Heart left ventricle (tissue), 16 donors: ENCODE data around the gene HDAC4. TPM values are rescaled to one million over a fixed set of nuclear protein-coding genes. Genes with fewer than 3 reads are reported as not detected.

Experiments
- ATAC-seq, 4 donors: fragments of 200-7000 bp; cut with Tn5 transposase; one replicate each; pipeline ENCODE4 v1.9.1; 2020 to 2022; ENCODE audit warnings: moderate library complexity in 4 of 4, mild to moderate bottlenecking in 3 of 4, moderate number of reproducible peaks in 1 of 4
- DNase-seq, 5 donors: peaks; one replicate each; pipeline ENCODE4 v3.0.0-alpha.2; 2020
- H3K27ac ChIP-seq, 12 donors: fragments of 200-600 bp; sonication (generic) in 4 of 12; one replicate each; pipeline versions ENCODE4 v1.5.0 to v1.8.0; 2016 to 2022; ENCODE audit warnings: mild to moderate bottlenecking in 2 of 12
- H3K27me3 ChIP-seq, 9 donors: fragments of 200-600 bp; sonication (generic) in 2 of 9; one replicate each; pipeline versions ENCODE4 v1.5.1 to v1.8.0; 2016 to 2022; ENCODE audit warnings: mild to moderate bottlenecking in 3 of 9
- H3K36me3 ChIP-seq, 9 donors: fragments of 200-600 bp; sonication (generic) in 2 of 9; one replicate each; pipeline versions ENCODE4 v1.5.0 to v1.8.0; 2018 to 2022; ENCODE audit warnings: mild to moderate bottlenecking in 2 of 9
- H3K4me1 ChIP-seq, 12 donors: fragments of 200-600 bp; sonication (generic) in 4 of 12; one replicate each; pipeline versions ENCODE4 v1.5.0 to v1.8.0; 2016 to 2022; ENCODE audit warnings: mild to moderate bottlenecking in 3 of 12
- H3K4me3 ChIP-seq, 12 donors: fragments of 200-600 bp; sonication (generic) in 4 of 12; one replicate each; pipeline versions ENCODE4 v1.5.0 to v1.8.0; 2017 to 2022; ENCODE audit warnings: mild to moderate bottlenecking in 9 of 12, moderate library complexity in 4 of 12
- H3K9me3 ChIP-seq, 12 donors: fragments of 200-600 bp; sonication (generic) in 4 of 12; one replicate each; pipeline versions ENCODE4 v1.5.0 to v1.8.0; 2016 to 2022; ENCODE audit warnings: mild to moderate bottlenecking in 1 of 12
- CTCF ChIP-seq, 12 donors: fragments of 200-600 bp; sonication (generic) in 4 of 12; IDR thresholded peaks; one replicate each; pipeline versions ENCODE4 v1.5.0 to v1.8.0; 2018 to 2022; ENCODE audit warnings: antibody characterized with exemption in 12 of 12, mild to moderate bottlenecking in 5 of 12
- POLR2A ChIP-seq, 2 donors: fragments of 450-650 bp; IDR thresholded peaks; one replicate each; pipeline ENCODE4 v1.6.1; 2017; ENCODE audit warnings: antibody characterized with exemption in 2 of 2, mild to moderate bottlenecking in 2 of 2, moderate library complexity in 2 of 2
- WGBS, 4 donors: extraction: QIAGEN DNeasy Blood & Tissue Kit in 2 of 4; methylation state at CpG; one replicate each; pipeline versions ENCODE4 v1.1.5 to v1.1.7; 2013 to 2018; 5-methylcytosine and 5-hydroxymethylcytosine counted together
- intact Hi-C, 10 donors: fragments of 100-400 bp; cut with DNase I; formaldehyde crosslinking; loops; one replicate each; pipeline versions ENCODE4 v1.11.1 to v1.14.2; 2022
- polyA plus RNA-seq, 2 donors: library from polyadenylated mRNA; stranded (reverse); fragments of 200-250 nt; gene quantifications; one replicate each; pipeline ENCODE4 v1.2.3, GENCODE V29; 2013
- total RNA-seq, 9 donors: library from RNA; depleted of rRNA in 2 of 9; stranded (reverse); fragments of >200 nt in 2 of 9; fragmentation: NEBNext Ultra II Directional in 3 of 9; extraction: Animal tissue kit (Norgen Biotek cat#: 25700) in 3 of 9; gene quantifications; one replicate each; pipeline versions ENCODE4 v1.1.0 to v1.2.4, GENCODE V29; 2016 to 2023
- donor health status: ischemic (EF 13 %, LVEDD 7.1; RV severe dilation, severe dysfunction).
- donor health status: healthy with polysubstance abuse.
- donor health status: DM: no; HTN: yes; CAD: no.
- donor health status: DM: no; HTN: no; CAD: no.
- donor health status: ischemic (EF 25% LVEDD 6.9; RV normal size, moderate dysfunction).
- donor health status: ischemic (EF 25% LVEDD 5.7; RV mildly dilated, moderate dysfunction).
- donor health status: healthy.
- donor health status: DM: yes; HTN: yes; CAD: no.
- donor health status: ischemic (EF 35%, LVEDD 5.7; RV mildly dilated, moderate dysfunction).
- donor health status: nonischemic (EF 11% LVEDD 7.7; RV severe dilation, severe dysfunction).
- donor health status: DM: yes; HTN: yes; CAD: no.
- donor health status: PGD.
- donor health status: ischemic (EF 29% LVEDD 5.4; RV normal size, mild dysfunction).
- donor health status: nonischemic (EF 23%, LVEDD 6.1; RV moderate dilation, normal function).

Gene HDAC4
- total and polyA plus RNA-seq, 11 donors = 13.9 to 37.6 (median 27.5) TPM

- DNase-seq = peak in 1 of 5 donors; percentile 56
- no peaks in the 10 kb centered on the region for H3K27me3 ChIP-seq
- peaks cover 0 to 27% (median 15%) of the 10 kb centered on the region in 9 donors for H3K36me3 ChIP-seq
- TF ChIP-seq POLR2A (IDR thresholded peaks at IDR 0.05) (no peak), CTCF (IDR thresholded peaks at IDR 0.05) (no peak)
- no peak for ATAC-seq
- no peak overlapping the region for H3K4me3 ChIP-seq
- H3K27ac ChIP-seq = peak overlapping the region in 1 of 12 donors; percentile 18
- intact Hi-C loops = no loop called here
- 92 to 97% (median 95%) methylated on average over 9 of the region's 9 CpGs for WGBS, 4 donors
- H3K9me3 ChIP-seq = no peaks in the 10 kb centered on the region
- H3K4me1 ChIP-seq = peaks cover 0 to 26% (median 20%) of the 10 kb centered on the region in 12 donors
Measured at GRCh38 chr2:239115616-239116015, 285.2 kb downstream of the HDAC4 start.

GRCh38 chr2:239114616-239115265 is 286.1 kb downstream of the HDAC4 start:
- intact Hi-C loops = no loop called here
- H3K27me3 ChIP-seq = no peaks in the 10 kb centered on the region
- DNase-seq (peak in 1 of 5 donors; percentile 37), ATAC-seq (peak in 1 of 4 donors; percentile 58)
- TF ChIP-seq CTCF (IDR thresholded peaks at IDR 0.05) (peak in 1 of 12 donors; percentile 6), POLR2A (IDR thresholded peaks at IDR 0.05) (no peak)
- 84 to 92% (median 89%) methylated on average over 21 to 25 of the region's 25 CpGs for WGBS, 4 donors
- H3K27ac ChIP-seq = peak overlapping the region in 7 of 12 donors; percentile 28 to 78 (median 42)
- H3K9me3 ChIP-seq = no peaks in the 10 kb centered on the region
- peaks cover 0 to 26% (median 20%) of the 10 kb centered on the region in 12 donors for H3K4me1 ChIP-seq
- H3K4me3 ChIP-seq = no peak overlapping the region
- peaks cover 0 to 36% (median 24%) of the 10 kb centered on the region in 9 donors for H3K36me3 ChIP-seq

GRCh38 chr2:239114119-239114581 is 286.7 kb downstream of the HDAC4 start:
- H3K4me3 ChIP-seq = no peak overlapping the region
- WGBS, 4 donors = 38 to 59% (median 46%) methylated on average over 8 to 9 of the region's 9 CpGs
- ATAC-seq (peak in 2 of 4 donors; percentile 27 to 33), DNase-seq (peak in 1 of 5 donors; percentile 58)
- H3K27me3 ChIP-seq = no peaks in the 10 kb centered on the region
- H3K36me3 ChIP-seq = peaks cover 0 to 41% (median 30%) of the 10 kb centered on the region in 9 donors
- TF ChIP-seq CTCF (IDR thresholded peaks at IDR 0.05) (no peak), POLR2A (IDR thresholded peaks at IDR 0.05) (no peak)
- H3K27ac ChIP-seq = peak overlapping the region in 10 of 12 donors; percentile 11 to 78 (median 40)
- no peaks in the 10 kb centered on the region for H3K9me3 ChIP-seq
- intact Hi-C loops = no loop called here
- H3K4me1 ChIP-seq = peaks cover 0 to 30% (median 20%) of the 10 kb centered on the region in 12 donors

GRCh38 chr2:239113615-239114014 is 287.2 kb downstream of the HDAC4 start:
- H3K36me3 ChIP-seq = peaks cover 0 to 47% (median 35%) of the 10 kb centered on the region in 9 donors
- ATAC-seq = peak in 1 of 4 donors; percentile 24
- 54 to 60% (median 58%) methylated on average over 8 of the region's 8 CpGs for WGBS, 4 donors
- H3K4me1 ChIP-seq = peaks cover 0 to 33% (median 20%) of the 10 kb centered on the region in 12 donors
- no peak overlapping the region for H3K4me3 ChIP-seq
- intact Hi-C loops = no loop called here
- TF ChIP-seq CTCF (IDR thresholded peaks at IDR 0.05) (no peak), POLR2A (IDR thresholded peaks at IDR 0.05) (no peak)
- H3K27ac ChIP-seq = peak overlapping the region in 7 of 12 donors; percentile 28 to 78 (median 41)
- H3K27me3 ChIP-seq = no peaks in the 10 kb centered on the region
- DNase-seq = peak in 1 of 5 donors; percentile 37
- no peaks in the 10 kb centered on the region for H3K9me3 ChIP-seq
